ENCODE data around the gene ACAD8. TPM values are rescaled to one million over a fixed set of nuclear protein-coding genes. Genes with fewer than 3 reads are reported as not detected.

The ACAD8 gene
- total RNA-seq, 4 donors from 2014 or later = 26.0 to 35.1 (median 30.1) TPM

- no peaks in the 10 kb centered on the region for H3K36me3 ChIP-seq
- TF ChIP-seq POLR2A (IDR thresholded peaks at IDR 0.05) = no peak
- TF ChIP-seq, protein P1, sequence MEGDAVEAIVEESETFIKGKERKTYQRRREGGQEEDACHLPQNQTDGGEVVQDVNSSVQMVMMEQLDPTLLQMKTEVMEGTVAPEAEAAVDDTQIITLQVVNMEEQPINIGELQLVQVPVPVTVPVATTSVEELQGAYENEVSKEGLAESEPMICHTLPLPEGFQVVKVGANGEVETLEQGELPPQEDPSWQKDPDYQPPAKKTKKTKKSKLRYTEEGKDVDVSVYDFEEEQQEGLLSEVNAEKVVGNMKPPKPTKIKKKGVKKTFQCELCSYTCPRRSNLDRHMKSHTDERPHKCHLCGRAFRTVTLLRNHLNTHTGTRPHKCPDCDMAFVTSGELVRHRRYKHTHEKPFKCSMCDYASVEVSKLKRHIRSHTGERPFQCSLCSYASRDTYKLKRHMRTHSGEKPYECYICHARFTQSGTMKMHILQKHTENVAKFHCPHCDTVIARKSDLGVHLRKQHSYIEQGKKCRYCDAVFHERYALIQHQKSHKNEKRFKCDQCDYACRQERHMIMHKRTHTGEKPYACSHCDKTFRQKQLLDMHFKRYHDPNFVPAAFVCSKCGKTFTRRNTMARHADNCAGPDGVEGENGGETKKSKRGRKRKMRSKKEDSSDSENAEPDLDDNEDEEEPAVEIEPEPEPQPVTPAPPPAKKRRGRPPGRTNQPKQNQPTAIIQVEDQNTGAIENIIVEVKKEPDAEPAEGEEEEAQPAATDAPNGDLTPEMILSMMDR (IDR thresholded peaks at IDR 0.05) = no peak
- TF ChIP-seq EP300 (IDR thresholded peaks at IDR 0.05) = no peak
- no peak for DNase-seq (ENCODE audit: low spot score in 2 of 2)
- no peak overlapping the region for H3K4me3 ChIP-seq
- H3K9me3 ChIP-seq = no peaks in the 10 kb centered on the region
- H3K27ac ChIP-seq = no peak overlapping the region
- H3K27me3 ChIP-seq = no peaks in the 10 kb centered on the region
- 80 to 86% methylated on average over 5 of the region's 5 CpGs for WGBS, 2 donors
- peaks cover 0 to 67% (median 18%) of the 10 kb centered on the region in 4 donors for H3K4me1 ChIP-seq
These were observed 26.5 kb upstream of the ACAD8 start for GRCh38 chr11:134226806-134227325.

- H3K4me1 ChIP-seq = peaks cover 0 to 51% (median 12%) of the 10 kb centered on the region in 4 donors
- no peak overlapping the region for H3K4me3 ChIP-seq
- peaks cover 0 to 5% (median 0%) of the 10 kb centered on the region in 3 donors for H3K36me3 ChIP-seq
- no peak for DNase-seq (ENCODE audit: low spot score in 2 of 2)
- 75 to 84% methylated on average over 6 of the region's 6 CpGs for WGBS, 2 donors
- TF ChIP-seq, protein P1 (IDR thresholded peaks at IDR 0.05) = no peak
- no peak for TF ChIP-seq EP300 (IDR thresholded peaks at IDR 0.05)
- no peak for TF ChIP-seq POLR2A (IDR thresholded peaks at IDR 0.05)
- no peaks in the 10 kb centered on the region for H3K27me3 ChIP-seq
- no peak overlapping the region for H3K27ac ChIP-seq
- H3K9me3 ChIP-seq = no peaks in the 10 kb centered on the region
These were observed 24.7 kb upstream of the ACAD8 start for GRCh38 chr11:134228625-134229024.

GRCh38 chr11:134229126-134229790, 24.1 kb upstream of the ACAD8 start:
- no peak overlapping the region for H3K27ac ChIP-seq
- no peak for TF ChIP-seq POLR2A (IDR thresholded peaks at IDR 0.05)
- no peak for TF ChIP-seq EP300 (IDR thresholded peaks at IDR 0.05)

DNA sequence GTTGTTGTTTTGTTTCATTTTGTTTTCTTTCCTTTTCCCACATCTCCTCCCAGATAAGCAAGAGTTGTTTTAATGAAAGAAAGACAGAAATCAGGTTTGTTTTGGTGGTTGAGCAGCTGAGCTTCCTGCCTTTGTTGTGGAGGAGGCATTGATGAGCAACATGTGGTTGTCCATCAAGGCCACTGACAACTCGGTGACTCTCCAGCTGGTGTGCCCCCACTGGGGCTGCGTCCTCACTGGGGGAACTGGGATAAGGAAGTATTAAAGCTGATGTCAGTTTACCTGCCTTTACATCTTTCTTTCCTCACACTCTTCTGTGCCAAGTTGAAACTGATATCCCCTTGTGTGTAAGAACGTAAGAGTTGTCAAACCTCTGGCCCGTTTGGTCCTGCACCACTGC, 23.0 kb upstream of the ACAD8 start:
- no peak overlapping the region for H3K27ac ChIP-seq
- H3K9me3 ChIP-seq = no peaks in the 10 kb centered on the region
- 66 to 67% methylated on average over 4 of the region's 4 CpGs for WGBS, 2 donors
- DNase-seq (ENCODE audit: low spot score in 2 of 2) = no peak
- no peak overlapping the region for H3K4me3 ChIP-seq
- H3K36me3 ChIP-seq = peaks cover 0 to 13% (median 4%) of the 10 kb centered on the region in 3 donors
- TF ChIP-seq, protein P1 (IDR thresholded peaks at IDR 0.05) = no peak
- no peak for TF ChIP-seq POLR2A (IDR thresholded peaks at IDR 0.05)
- no peak for TF ChIP-seq EP300 (IDR thresholded peaks at IDR 0.05)
- no peaks in the 10 kb centered on the region for H3K27me3 ChIP-seq
- peaks cover 0 to 49% (median 12%) of the 10 kb centered on the region in 4 donors for H3K4me1 ChIP-seq

More at GRCh38 chr11:134229126-134229790, 24.1 kb upstream of the ACAD8 start:
- no peak for DNase-seq (ENCODE audit: low spot score in 2 of 2)
- 58 to 66% methylated on average over 6 of the region's 6 CpGs for WGBS, 2 donors
- H3K9me3 ChIP-seq = no peaks in the 10 kb centered on the region
- H3K27me3 ChIP-seq = no peaks in the 10 kb centered on the region
- peaks cover 0 to 5% (median 0%) of the 10 kb centered on the region in 3 donors for H3K36me3 ChIP-seq
- H3K4me1 ChIP-seq = peaks cover 0 to 51% (median 12%) of the 10 kb centered on the region in 4 donors
- H3K4me3 ChIP-seq = no peak overlapping the region

DNA sequence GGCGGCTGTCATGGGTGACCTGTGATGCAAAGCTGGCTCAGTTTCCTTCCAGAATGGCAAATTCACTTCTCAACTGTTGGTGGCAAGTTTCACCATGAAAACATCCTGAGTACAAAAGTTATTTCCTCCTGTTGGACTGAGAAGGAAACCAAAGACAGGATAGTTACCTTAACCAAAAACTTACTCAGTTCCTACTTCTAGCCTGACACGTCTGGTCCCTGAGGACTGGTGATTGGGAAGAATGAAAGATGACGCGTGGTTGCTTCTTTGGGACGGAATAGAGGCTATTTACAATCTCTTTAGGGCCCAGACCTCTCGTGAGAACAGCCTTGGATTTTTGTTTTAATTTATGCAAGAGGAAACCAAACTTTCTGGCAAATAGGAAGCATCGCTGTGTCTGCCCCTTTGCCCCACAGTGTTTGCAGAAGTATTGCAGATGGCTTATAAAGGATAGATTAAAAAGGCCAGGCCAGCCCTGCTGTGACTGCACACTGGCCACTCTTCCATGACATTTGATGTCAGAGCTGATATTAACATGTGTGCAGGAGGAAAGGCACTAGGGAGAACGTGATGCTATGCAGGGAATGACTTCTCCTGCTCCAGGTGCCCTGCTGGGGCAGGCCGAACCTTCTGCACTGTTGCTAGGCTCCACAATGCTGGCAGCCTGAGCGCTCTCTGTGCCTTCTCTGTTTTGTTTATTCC, 21.3 kb upstream of the ACAD8 start:
- Histone ChIP-seq H3K27me3 (no peaks in the 10 kb centered on the region), H3K36me3 (peaks cover 0 to 25% (median 4%) of the 10 kb centered on the region in 3 donors), H3K9me3 (no peaks in the 10 kb centered on the region), H3K4me1 (peaks cover 0 to 31% (median 0%) of the 10 kb centered on the region in 4 donors), H3K27ac (no peak overlapping the region), H3K4me3 (no peak overlapping the region)
- 63 to 71% methylated on average over 10 of the region's 10 CpGs for WGBS, 2 donors
- DNase-seq (ENCODE audit: low spot score in 2 of 2) = no peak
- TF ChIP-seq, protein P1 (IDR thresholded peaks at IDR 0.05) = no peak
- no peak for TF ChIP-seq POLR2A (IDR thresholded peaks at IDR 0.05)
- no peak for TF ChIP-seq EP300 (IDR thresholded peaks at IDR 0.05)
